HG02610 (cell line): Measurements from ENCODE around the gene CDK2AP2.
"Not testable (repeated sequence)": the region's sequence is repeated elsewhere in the genome, so short reads cannot be mapped to it uniquely, and the experiment has no call there.

Experiments used
- ATAC-seq: cut with Tn5 transposase; IDR thresholded peaks from one replicate; pipeline ENCODE4 v1.9.1; 2021; ENCODE audit warnings: mild to moderate bottlenecking, moderate library complexity; ENCODE audit not compliant: unreplicated experiment

The CDK2AP2 gene

GRCh38 chr11:67491276-67492068 lies 16.5 kb downstream of the CDK2AP2 start:
- ATAC-seq, result no peak

GRCh38 chr11:67490727-67491065 lies 17.3 kb downstream of the CDK2AP2 start:
- no peak for ATAC-seq

- ATAC-seq, result no peak
Measured at GRCh38 chr11:67489885-67490726, 17.9 kb downstream of the CDK2AP2 start.

GRCh38 chr11:67489203-67489884 lies 18.6 kb downstream of the CDK2AP2 start:
- ATAC-seq, result no peak

- ATAC-seq, result no peak
Measured at GRCh38 chr11:67486481-67487195, 21.3 kb downstream of the CDK2AP2 start.

GRCh38 chr11:67485873-67486361 lies 22.0 kb downstream of the CDK2AP2 start:
- not testable (repeated sequence) for ATAC-seq

- no peak for ATAC-seq
Measured at GRCh38 chr11:67484847-67485311, 23.1 kb downstream of the CDK2AP2 start.

- no peak for ATAC-seq
Measured at GRCh38 chr11:67483831-67484665, 23.9 kb downstream of the CDK2AP2 start.

- ATAC-seq, result peak; percentile 70
Measured at GRCh38 chr11:67482827-67483798, 24.8 kb downstream of the CDK2AP2 start, which contains the start of gene AIP. TSS of gene AIP (plus strand) at chr11:67483026. CDS start at chr11:67483159, 133 bp downstream.

GRCh38 chr11:67482275-67482826 lies 25.6 kb downstream of the CDK2AP2 start:
- no peak for ATAC-seq

GRCh38 chr11:67477344-67478050 lies 30.5 kb downstream of the CDK2AP2 start:
- ATAC-seq, result not testable (repeated sequence)

- ATAC-seq, result not testable (repeated sequence)
Measured at GRCh38 chr11:67476692-67477091, 31.3 kb downstream of the CDK2AP2 start.

GRCh38 chr11:67472882-67473281 lies 35.1 kb downstream of the CDK2AP2 start:
- no peak for ATAC-seq

GRCh38 chr11:67470337-67471002 lies 37.5 kb downstream of the CDK2AP2 start:
- ATAC-seq, result no peak

- no peak for ATAC-seq
Measured at GRCh38 chr11:67469508-67469811, 38.5 kb downstream of the CDK2AP2 start.

- peak; percentile 69 for ATAC-seq
Measured at GRCh38 chr11:67468759-67469507, 39.0 kb downstream of the CDK2AP2 start, which contains the start of gene TMEM134. TSS of gene TMEM134 (minus strand) at chr11:67469251. CDS start at chr11:67469192, 59 bp downstream.
